ENCODE measurements around the gene GPR143.

Gene GPR143

GRCh38 chrX:9706421-9706820, 59.2 kb downstream of the GPR143 start:
- DNase-seq (ENCODE audit: low spot score): no peak
- TF ChIP-seq, protein P1, sequence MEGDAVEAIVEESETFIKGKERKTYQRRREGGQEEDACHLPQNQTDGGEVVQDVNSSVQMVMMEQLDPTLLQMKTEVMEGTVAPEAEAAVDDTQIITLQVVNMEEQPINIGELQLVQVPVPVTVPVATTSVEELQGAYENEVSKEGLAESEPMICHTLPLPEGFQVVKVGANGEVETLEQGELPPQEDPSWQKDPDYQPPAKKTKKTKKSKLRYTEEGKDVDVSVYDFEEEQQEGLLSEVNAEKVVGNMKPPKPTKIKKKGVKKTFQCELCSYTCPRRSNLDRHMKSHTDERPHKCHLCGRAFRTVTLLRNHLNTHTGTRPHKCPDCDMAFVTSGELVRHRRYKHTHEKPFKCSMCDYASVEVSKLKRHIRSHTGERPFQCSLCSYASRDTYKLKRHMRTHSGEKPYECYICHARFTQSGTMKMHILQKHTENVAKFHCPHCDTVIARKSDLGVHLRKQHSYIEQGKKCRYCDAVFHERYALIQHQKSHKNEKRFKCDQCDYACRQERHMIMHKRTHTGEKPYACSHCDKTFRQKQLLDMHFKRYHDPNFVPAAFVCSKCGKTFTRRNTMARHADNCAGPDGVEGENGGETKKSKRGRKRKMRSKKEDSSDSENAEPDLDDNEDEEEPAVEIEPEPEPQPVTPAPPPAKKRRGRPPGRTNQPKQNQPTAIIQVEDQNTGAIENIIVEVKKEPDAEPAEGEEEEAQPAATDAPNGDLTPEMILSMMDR (IDR thresholded peaks at IDR 0.05; ENCODE audit: extremely low read depth, missing control alignments): no peak

DNA sequence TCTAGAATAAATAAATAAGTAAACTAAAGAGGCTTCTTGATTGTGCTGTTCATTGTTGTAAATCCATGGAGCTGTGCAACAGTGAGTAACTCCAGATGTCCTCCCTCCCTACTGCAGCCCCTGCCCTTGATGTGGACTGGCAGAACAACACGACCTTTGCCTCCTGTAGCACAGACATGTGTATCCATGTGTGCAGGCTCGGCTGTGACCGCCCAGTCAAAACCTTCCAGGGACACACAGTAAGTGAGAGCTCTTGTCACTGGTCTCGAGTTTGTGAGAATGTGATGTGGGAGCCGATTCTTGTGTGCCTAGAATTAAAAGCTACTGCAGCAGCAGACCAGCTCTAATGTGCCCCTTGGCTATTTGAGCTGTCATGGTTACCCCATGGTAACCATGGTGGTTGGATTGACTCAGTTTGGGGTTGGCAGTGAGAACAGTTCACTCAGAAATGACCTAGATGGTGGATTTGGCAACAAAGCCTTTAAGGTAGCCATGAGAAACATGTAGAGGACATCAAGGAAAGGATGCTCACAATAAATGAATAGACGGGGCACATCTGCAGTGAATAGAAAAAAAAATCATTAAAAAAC, 60.7 kb downstream of the GPR143 start:
- TF ChIP-seq, protein P1 (IDR thresholded peaks at IDR 0.05; ENCODE audit: extremely low read depth, missing control alignments): no peak
- DNase-seq (ENCODE audit: low spot score): no peak

DNA sequence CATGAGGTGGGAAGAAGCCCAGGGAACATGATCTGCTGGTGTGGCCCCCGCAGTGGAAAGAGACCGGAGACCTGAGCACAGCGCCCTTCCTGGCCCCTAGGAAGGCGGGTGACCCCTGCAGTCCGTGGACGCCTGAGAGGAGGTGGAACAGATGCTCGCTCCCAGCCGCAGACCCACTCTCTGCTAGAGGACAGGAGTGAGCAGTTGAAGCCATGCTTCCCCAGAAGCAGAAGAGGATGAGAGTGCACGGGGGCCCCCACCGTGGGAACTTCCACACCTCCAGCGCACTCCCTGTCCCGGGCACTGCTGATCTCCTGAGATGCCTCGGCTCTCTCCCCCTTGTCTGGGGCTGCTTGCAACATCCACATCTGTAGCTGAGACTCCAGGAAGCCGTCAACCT, 62.2 kb downstream of the GPR143 start:
- DNase-seq (ENCODE audit: low spot score): no peak

GRCh38 chrX:9701790-9702189, 63.9 kb downstream of the GPR143 start:
- TF ChIP-seq, protein P1 (IDR thresholded peaks at IDR 0.05; ENCODE audit: extremely low read depth, missing control alignments): no peak
- DNase-seq (ENCODE audit: low spot score): no peak

More for the DNA sequence above, 62.2 kb downstream of the GPR143 start:
- TF ChIP-seq, protein P1 (IDR thresholded peaks at IDR 0.05; ENCODE audit: extremely low read depth, missing control alignments): no peak

- TF ChIP-seq, protein P1 (IDR thresholded peaks at IDR 0.05; ENCODE audit: extremely low read depth, missing control alignments): no peak
- no peak for DNase-seq (ENCODE audit: low spot score)
Observed at GRCh38 chrX:9700555-9700954, 65.1 kb downstream of the GPR143 start.

DNA sequence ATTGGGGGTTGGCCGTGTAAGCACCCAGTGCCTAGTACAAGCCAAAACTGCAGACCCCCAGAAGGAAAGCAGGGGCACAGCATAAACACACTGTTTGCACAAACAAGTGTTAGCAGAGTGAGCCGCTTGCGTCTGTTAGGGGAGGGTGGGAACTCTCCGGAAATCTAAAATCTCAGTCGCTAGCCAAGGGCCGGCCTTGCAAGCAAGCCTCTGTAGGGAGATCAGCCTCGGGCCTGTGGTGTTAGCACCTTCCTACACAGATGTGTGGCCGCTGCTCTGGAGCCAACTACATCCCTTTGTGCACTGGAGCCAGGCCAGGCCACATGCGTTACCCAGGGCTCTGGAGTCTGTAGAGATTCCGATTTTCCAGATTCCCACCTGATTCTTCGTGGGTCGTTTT, 67.1 kb downstream of the GPR143 start:
- TF ChIP-seq, protein P1 (IDR thresholded peaks at IDR 0.05; ENCODE audit: extremely low read depth, missing control alignments): no peak
- no peak for DNase-seq (ENCODE audit: low spot score)

DNA sequence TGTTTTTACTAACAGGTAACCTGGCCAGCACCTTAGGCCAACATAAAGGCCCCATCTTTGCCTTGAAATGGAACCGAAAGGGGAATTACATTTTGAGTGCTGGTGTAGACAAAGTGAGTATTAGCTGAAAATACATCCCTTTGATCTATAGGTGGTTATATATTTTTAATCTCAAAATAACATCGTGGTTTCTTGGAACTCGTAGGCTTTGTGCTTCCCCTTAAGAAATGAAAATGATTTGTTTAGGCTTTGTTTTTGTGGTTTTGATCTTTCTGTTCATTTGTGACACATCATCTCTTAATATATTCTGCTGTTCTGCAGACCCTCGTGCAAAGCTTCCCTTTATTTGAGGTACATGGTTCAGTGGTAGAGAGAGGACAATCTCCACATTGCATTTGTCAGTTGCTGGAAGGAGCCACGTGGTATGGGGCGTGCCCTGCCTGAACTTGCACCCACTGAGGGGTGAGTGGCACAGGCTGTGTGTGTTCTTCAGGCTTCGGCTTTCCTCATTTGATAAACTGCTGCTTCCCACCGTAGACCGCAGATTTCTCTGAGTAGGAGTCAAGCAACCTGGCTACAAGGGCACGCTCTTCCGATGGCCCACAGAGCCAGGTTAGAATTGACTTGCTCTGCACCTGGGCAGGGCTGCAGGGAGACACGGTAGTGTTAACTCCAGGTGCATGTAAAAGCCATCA, 72.2 kb downstream of the GPR143 start:
- DNase-seq (ENCODE audit: low spot score): no peak
- TF ChIP-seq, protein P1 (IDR thresholded peaks at IDR 0.05; ENCODE audit: extremely low read depth, missing control alignments): no peak

Data from GM20000 (cell line).